Chondrocyte (in vitro differentiated cells): ENCODE results near the gene JAK3. TPM values are rescaled to one million over a fixed set of nuclear protein-coding genes. Genes with fewer than 3 reads are reported as not detected.

Experiments
- DNase-seq: peaks from one replicate; pipeline ENCODE4 v3.0.0; 2021; ENCODE audit warnings: mixed read lengths, low spot score
- H3K27ac Mint-ChIP-seq: one replicate; pipeline ENCODE4 v1.8.0; 2021; ENCODE audit warnings: mild to moderate bottlenecking, moderate library complexity, mixed read lengths; ENCODE audit not compliant: unreplicated experiment
- H3K27me3 Mint-ChIP-seq: 2 replicates; pipeline ENCODE4 v1.8.0; 2021; ENCODE audit warnings: low read depth, mixed read lengths
- H3K36me3 Mint-ChIP-seq: 2 replicates; pipeline ENCODE4 v1.8.0; 2021; ENCODE audit warnings: low read depth, mixed read lengths
- H3K4me1 Mint-ChIP-seq: 2 replicates; pipeline ENCODE4 v1.8.0; 2021; ENCODE audit warnings: low read depth, mild to moderate bottlenecking, mixed read lengths
- H3K4me3 Mint-ChIP-seq: one replicate; pipeline ENCODE4 v1.8.0; 2021; ENCODE audit warnings: mild to moderate bottlenecking, moderate library complexity, mixed read lengths; ENCODE audit not compliant: unreplicated experiment
- H3K9me3 Mint-ChIP-seq: 2 replicates; pipeline ENCODE4 v1.8.0; 2021; ENCODE audit warnings: low read depth, mixed read lengths
- total RNA-seq: library from RNA; stranded (reverse); gene quantifications from 3 replicates; pipeline ENCODE4 v1.2.1, GENCODE V29; 2021
- TF ChIP-seq, protein P1 (sequence below): fragments of 200-600 bp; sonication (generic); IDR thresholded peaks from 2 replicates; pipeline ENCODE4 v1.5.0; 2021; ENCODE audit warnings: antibody characterized with exemption, mild to moderate bottlenecking, moderate library complexity

JAK3 gene
- total RNA-seq, 1 donor from 2014 or later, result 7.7 TPM

GRCh38 chr19:17835182-17836006 is 12.4 kb downstream of the JAK3 start:
- Mint-ChIP-seq H3K36me3 (no peaks in the 10 kb centered on the region), H3K27ac (no peak overlapping the region), H3K27me3 (peaks cover 9% of the 10 kb centered on the region), H3K4me3 (no peak overlapping the region), H3K9me3 (no peaks in the 10 kb centered on the region), H3K4me1 (peaks cover 6% of the 10 kb centered on the region)
- no peak for DNase-seq
- TF ChIP-seq, protein P1, sequence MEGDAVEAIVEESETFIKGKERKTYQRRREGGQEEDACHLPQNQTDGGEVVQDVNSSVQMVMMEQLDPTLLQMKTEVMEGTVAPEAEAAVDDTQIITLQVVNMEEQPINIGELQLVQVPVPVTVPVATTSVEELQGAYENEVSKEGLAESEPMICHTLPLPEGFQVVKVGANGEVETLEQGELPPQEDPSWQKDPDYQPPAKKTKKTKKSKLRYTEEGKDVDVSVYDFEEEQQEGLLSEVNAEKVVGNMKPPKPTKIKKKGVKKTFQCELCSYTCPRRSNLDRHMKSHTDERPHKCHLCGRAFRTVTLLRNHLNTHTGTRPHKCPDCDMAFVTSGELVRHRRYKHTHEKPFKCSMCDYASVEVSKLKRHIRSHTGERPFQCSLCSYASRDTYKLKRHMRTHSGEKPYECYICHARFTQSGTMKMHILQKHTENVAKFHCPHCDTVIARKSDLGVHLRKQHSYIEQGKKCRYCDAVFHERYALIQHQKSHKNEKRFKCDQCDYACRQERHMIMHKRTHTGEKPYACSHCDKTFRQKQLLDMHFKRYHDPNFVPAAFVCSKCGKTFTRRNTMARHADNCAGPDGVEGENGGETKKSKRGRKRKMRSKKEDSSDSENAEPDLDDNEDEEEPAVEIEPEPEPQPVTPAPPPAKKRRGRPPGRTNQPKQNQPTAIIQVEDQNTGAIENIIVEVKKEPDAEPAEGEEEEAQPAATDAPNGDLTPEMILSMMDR, result no peak

GRCh38 chr19:17834350-17835181 is 13.2 kb downstream of the JAK3 start:
- H3K36me3 Mint-ChIP-seq, result no peaks in the 10 kb centered on the region
- H3K9me3 Mint-ChIP-seq, result no peaks in the 10 kb centered on the region
- H3K27ac Mint-ChIP-seq, result no peak overlapping the region
- no peak for DNase-seq
- H3K4me3 Mint-ChIP-seq, result no peak overlapping the region
- H3K27me3 Mint-ChIP-seq, result peaks cover 8% of the 10 kb centered on the region
- TF ChIP-seq, protein P1, result peak; percentile 34
- H3K4me1 Mint-ChIP-seq, result peaks cover 9% of the 10 kb centered on the region

DNA sequence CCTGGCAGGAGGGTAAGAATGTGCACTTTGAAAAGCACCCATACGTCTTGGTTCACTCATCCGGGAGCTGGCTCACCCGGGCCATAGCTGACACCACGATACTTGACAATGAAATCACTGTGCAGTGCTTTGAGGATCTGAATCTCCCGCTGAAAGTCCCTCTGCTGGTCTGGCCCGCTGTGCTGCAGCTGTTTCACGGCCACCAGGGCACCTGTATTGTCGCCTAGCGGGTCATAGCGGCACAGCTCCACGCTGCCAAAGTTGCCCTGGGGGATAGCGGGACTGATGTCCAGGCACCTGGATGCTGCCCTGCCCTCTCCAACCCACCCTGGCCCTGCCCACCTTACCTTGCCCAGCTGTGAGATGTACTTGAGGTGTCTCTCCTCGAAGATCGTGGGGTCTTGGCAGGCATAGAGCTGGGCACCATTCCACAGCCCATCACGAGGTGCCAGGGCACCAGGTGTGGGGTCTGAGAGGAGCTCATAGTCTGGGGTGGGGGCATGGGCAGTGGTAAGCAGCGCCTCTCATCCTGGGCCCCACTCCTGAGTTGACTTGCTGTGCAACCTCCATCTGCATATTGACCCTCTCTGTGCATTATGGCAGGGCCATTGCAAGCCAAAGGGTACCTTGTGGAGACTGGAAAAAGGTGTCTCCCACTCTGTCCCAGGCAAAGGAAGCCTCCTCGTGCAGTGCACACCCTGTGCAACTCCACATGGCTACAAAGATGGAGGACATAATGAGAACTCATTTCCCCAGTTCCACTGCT is 15.2 kb downstream of the JAK3 start:
- H3K27me3 Mint-ChIP-seq, result peaks cover 8% of the 10 kb centered on the region
- no peaks in the 10 kb centered on the region for H3K9me3 Mint-ChIP-seq
- H3K4me3 Mint-ChIP-seq, result no peak overlapping the region
- TF ChIP-seq, protein P1, result no peak
- peaks cover 9% of the 10 kb centered on the region for H3K4me1 Mint-ChIP-seq
- DNase-seq, result no peak
- no peaks in the 10 kb centered on the region for H3K36me3 Mint-ChIP-seq
- H3K27ac Mint-ChIP-seq, result no peak overlapping the region

DNA sequence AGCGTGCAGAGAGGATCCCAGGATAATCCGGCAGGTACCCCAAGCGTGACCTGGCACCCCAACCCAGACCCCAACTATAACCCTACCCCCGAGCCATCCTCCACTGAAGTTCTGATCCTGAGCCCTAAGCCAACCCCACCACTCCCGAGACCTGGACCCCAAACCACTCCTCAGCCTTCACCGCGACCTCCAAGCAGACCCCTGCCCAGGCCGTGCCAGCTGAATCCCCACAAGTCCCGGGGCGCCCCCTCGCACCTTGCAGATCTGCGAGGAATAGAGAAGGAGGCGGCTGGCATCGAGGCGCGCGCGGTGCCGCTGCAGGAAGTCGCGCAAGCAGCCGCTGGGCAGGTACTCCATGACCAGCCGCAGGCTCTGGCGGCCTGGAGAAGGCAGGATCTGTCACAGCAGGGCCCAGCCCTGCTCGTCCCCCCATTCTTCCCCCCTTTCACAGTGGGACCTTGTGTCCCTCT is 16.3 kb downstream of the JAK3 start:
- TF ChIP-seq, protein P1, result no peak
- Mint-ChIP-seq H3K4me3 (peak overlapping the region; percentile 47), H3K27me3 (peaks cover 8% of the 10 kb centered on the region), H3K9me3 (no peaks in the 10 kb centered on the region), H3K27ac (no peak overlapping the region), H3K4me1 (peaks cover 9% of the 10 kb centered on the region), H3K36me3 (no peaks in the 10 kb centered on the region)
- no peak for DNase-seq
